GM20431 (cell line): Measurements from ENCODE around the gene LSMEM2.

ENCODE experiments used
- in situ Hi-C: fragments of 300-500 bp; cut with MseI, MboI; formaldehyde crosslinking; loops from one replicate; pipeline ENCODE4 v1.15.0; 2020; ENCODE audit warnings: low sequenced_read_pairs; ENCODE audit not compliant: unreplicated experiment

Gene LSMEM2

GRCh38 chr3:50331364-50331907, 52.5 kb downstream of the LSMEM2 start:
- in situ Hi-C loops: no loop called here

- in situ Hi-C loops: no loop called here
Observed at GRCh38 chr3:50333744-50334328, 54.9 kb downstream of the LSMEM2 start.

GRCh38 chr3:50334339-50335075, 55.6 kb downstream of the LSMEM2 start:
- in situ Hi-C loops: no loop called here

GRCh38 chr3:50336452-50337174, 57.7 kb downstream of the LSMEM2 start:
- in situ Hi-C loops: no loop called here

- in situ Hi-C loops: no loop called here
Observed at GRCh38 chr3:50337175-50337861, 58.4 kb downstream of the LSMEM2 start.
